Neural progenitor cell (in vitro differentiated cells): ENCODE data around the gene ITGA5. TPM values are rescaled to one million over a fixed set of nuclear protein-coding genes. Genes with fewer than 3 reads are reported as not detected.

Experiments
- DNase-seq: peaks from one replicate; pipeline ENCODE4 v3.0.0-alpha.2; 2016; ENCODE audit warnings: low spot score
- H2AFZ ChIP-seq: fragments of 200-600 bp; sonication (generic); replicated peaks from 2 replicates; pipeline ENCODE4 v1.6.1; 2016; ENCODE audit warnings: antibody characterized with exemption
- H3F3A ChIP-seq: fragments of 200-600 bp; sonication (generic); 2 replicates; pipeline ENCODE4 v1.6.1; 2016; ENCODE audit warnings: antibody characterized with exemption, low read depth
- H3K27ac ChIP-seq: fragments of 200-600 bp; sonication (generic); 2 replicates; pipeline ENCODE4 v1.5.1; 2016; ENCODE audit warnings: mild to moderate bottlenecking
- H3K27me3 ChIP-seq: fragments of 200-600 bp; sonication (generic); 2 replicates; pipeline ENCODE4 v1.6.1; 2016; ENCODE audit warnings: mild to moderate bottlenecking, moderate library complexity
- H3K36me3 ChIP-seq: fragments of 200-600 bp; sonication (generic); 2 replicates; pipeline ENCODE4 v1.5.1; 2016
- H3K4me1 ChIP-seq: fragments of 200-600 bp; sonication (generic); 2 replicates; pipeline ENCODE4 v1.6.1; 2016; ENCODE audit warnings: mixed run types
- H3K4me2 ChIP-seq: fragments of 200-600 bp; sonication (generic); 2 replicates; pipeline ENCODE4 v1.6.1; 2016
- H3K4me3 ChIP-seq: fragments of 200-600 bp; sonication (generic); 2 replicates; pipeline ENCODE4 v1.5.1; 2016
- H3K79me2 ChIP-seq: fragments of 200-600 bp; sonication (generic); 2 replicates; pipeline ENCODE4 v1.6.1; 2016; ENCODE audit warnings: low read depth
- H3K9ac ChIP-seq: fragments of 200-600 bp; sonication (generic); 2 replicates; pipeline ENCODE4 v1.6.1; 2016
- H3K9me3 ChIP-seq: fragments of 200-600 bp; sonication (generic); 2 replicates; pipeline ENCODE4 v1.5.1; 2016; ENCODE audit warnings: low read depth
- H4K20me1 ChIP-seq: fragments of 200-600 bp; sonication (generic); 2 replicates; pipeline ENCODE4 v1.6.1; 2016; ENCODE audit warnings: low read depth
- H3K27ac Mint-ChIP-seq: 3 replicates; pipeline ENCODE4 v1.8.0; 2021; ENCODE audit warnings: mixed read lengths
- H3K27me3 Mint-ChIP-seq: 2 replicates; pipeline ENCODE4 v1.8.0; 2022; ENCODE audit warnings: low read depth, mild to moderate bottlenecking, inconsistent platforms, moderate library complexity, mixed read lengths; ENCODE audit not compliant: insufficient read depth
- H3K36me3 Mint-ChIP-seq: 3 replicates; pipeline ENCODE4 v1.8.0; 2021; ENCODE audit warnings: mixed read lengths
- H3K4me1 Mint-ChIP-seq: 3 replicates; pipeline ENCODE4 v1.8.0; 2021; ENCODE audit warnings: mixed read lengths
- H3K4me3 Mint-ChIP-seq: 3 replicates; pipeline ENCODE4 v1.8.0; 2021; ENCODE audit warnings: mild to moderate bottlenecking, moderate library complexity, mixed read lengths
- H3K9me3 Mint-ChIP-seq: 3 replicates; pipeline ENCODE4 v1.8.0; 2020; ENCODE audit warnings: mixed read lengths
- CTCF ChIP-seq: fragments of 200-600 bp; sonication (generic); IDR thresholded peaks from 2 replicates; pipeline ENCODE4 v1.5.1; 2017; ENCODE audit warnings: antibody characterized with exemption, mild to moderate bottlenecking
- EZH2 ChIP-seq: fragments of 200-600 bp; sonication (generic); IDR thresholded peaks from 2 replicates; pipeline ENCODE4 v1.6.1; 2017; ENCODE audit warnings: antibody characterized with exemption, mild to moderate bottlenecking, moderate library complexity
- EZH2phosphoT487 ChIP-seq: fragments of 200-600 bp; sonication (generic); IDR thresholded peaks from 2 replicates; pipeline ENCODE4 v1.6.1; 2017; ENCODE audit warnings: antibody characterized with exemption
- total RNA-seq: library from RNA; depleted of rRNA; stranded (reverse); fragments of >200 nt; gene quantifications from 2 replicates; pipeline ENCODE4 v1.2.3, GENCODE V29; 2015; ENCODE audit warnings: low replicate concordance

The ITGA5 gene
- total RNA-seq, 1 donor from 2014 or later = 37.7 TPM

DNA sequence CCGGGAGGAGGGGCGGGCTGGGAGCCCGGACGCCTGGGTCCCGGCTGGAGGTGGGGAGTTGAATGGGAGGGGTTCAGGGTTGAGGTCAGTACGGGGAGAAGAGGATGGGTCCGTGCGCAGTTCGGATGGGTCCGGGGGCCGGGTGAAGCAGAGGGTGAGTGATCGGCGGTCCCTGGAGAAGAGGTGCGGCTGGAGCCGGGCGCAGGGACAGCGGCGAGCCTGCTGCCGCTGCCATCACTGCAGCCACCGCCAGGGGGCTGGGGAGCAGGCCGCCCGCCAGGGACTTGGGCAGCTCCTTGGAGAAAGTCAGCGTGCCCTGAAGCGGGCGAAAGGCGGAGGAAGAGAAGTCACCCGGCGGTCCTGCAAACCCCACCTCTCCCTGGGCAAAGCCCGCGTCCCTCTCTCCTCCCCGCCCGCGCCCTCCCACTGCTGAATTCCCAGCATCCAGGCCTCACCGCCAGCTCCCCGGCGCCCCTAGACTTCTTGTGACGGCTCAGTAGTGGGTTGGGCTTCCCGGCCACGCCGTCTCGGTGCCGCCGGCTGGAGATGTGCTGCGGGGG is 48.8 kb downstream of the ITGA5 start:
- peaks cover 16% of the 10 kb centered on the region for H3K4me1 ChIP-seq
- peaks cover 50% of the 10 kb centered on the region for H4K20me1 ChIP-seq
- TF ChIP-seq CTCF (peak; percentile 82), EZH2 (no peak)
- H3K27ac ChIP-seq = no peak overlapping the region
- H3K9me3 Mint-ChIP-seq = no peaks in the 10 kb centered on the region
- peak overlapping the region; percentile 35 for H3K4me3 Mint-ChIP-seq
- no peak overlapping the region for H3K27ac Mint-ChIP-seq
- peaks cover 9% of the 10 kb centered on the region for H3K36me3 Mint-ChIP-seq
- H3K4me2 ChIP-seq = peak overlapping the region; percentile 60
- H3F3A ChIP-seq = peaks cover 14% of the 10 kb centered on the region
- H3K79me2 ChIP-seq = no peaks in the 10 kb centered on the region
- DNase-seq = peak; percentile 92
- no peaks in the 10 kb centered on the region for H3K36me3 ChIP-seq
- H3K4me3 ChIP-seq = peak overlapping the region; percentile 19
- peaks cover 9% of the 10 kb centered on the region for H3K27me3 Mint-ChIP-seq
- no peaks in the 10 kb centered on the region for H3K9me3 ChIP-seq
- no peak overlapping the region for H3K9ac ChIP-seq
- no peak overlapping the region for H2AFZ ChIP-seq
- peaks cover 18% of the 10 kb centered on the region for H3K27me3 ChIP-seq
- peaks cover 29% of the 10 kb centered on the region for H3K4me1 Mint-ChIP-seq

DNA sequence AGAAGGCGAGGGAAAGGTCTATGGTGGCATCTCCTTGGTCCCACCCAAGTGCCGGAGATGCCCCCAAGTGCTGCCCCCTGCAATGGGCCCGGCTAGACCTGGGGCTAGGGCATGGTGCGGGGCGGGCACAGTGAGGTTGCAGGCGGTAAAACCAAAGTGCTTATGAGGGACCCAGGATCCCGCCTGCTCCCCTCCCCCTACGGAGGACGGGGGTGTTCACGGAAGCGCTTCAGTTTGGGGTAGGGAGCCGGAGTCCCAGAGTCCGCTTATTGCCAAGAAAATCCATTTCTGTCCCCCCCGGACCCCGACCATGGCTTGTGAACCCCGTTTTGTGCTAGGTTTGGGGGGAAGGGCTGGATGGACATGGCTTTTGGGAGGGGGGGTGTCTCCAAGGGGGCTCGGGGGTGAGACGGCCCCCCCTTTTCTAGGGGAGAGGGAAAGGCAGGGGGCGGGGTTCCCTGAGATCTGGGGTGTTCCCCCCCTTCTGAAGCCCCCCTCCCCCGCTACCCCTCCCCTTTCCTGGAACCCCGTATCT is 49.4 kb downstream of the ITGA5 start:
- H3K4me2 ChIP-seq = peak overlapping the region; percentile 60
- H3K4me3 Mint-ChIP-seq = no peak overlapping the region
- peaks cover 14% of the 10 kb centered on the region for H3F3A ChIP-seq
- TF ChIP-seq EZH2phosphoT487 = no peak
- no peak for TF ChIP-seq CTCF
- H3K4me1 Mint-ChIP-seq = peaks cover 29% of the 10 kb centered on the region
- peaks cover 45% of the 10 kb centered on the region for H4K20me1 ChIP-seq
- H3K79me2 ChIP-seq = no peaks in the 10 kb centered on the region
- H3K27me3 Mint-ChIP-seq = peaks cover 9% of the 10 kb centered on the region
- peak overlapping the region; percentile 19 for H3K4me3 ChIP-seq
- no peaks in the 10 kb centered on the region for H3K9me3 ChIP-seq
- H3K27ac Mint-ChIP-seq = no peak overlapping the region
- H3K9ac ChIP-seq = no peak overlapping the region
- H3K9me3 Mint-ChIP-seq = no peaks in the 10 kb centered on the region
- H3K27ac ChIP-seq = no peak overlapping the region
- peaks cover 18% of the 10 kb centered on the region for H3K27me3 ChIP-seq
- H2AFZ ChIP-seq = no peak overlapping the region
- no peak for DNase-seq
- no peaks in the 10 kb centered on the region for H3K36me3 ChIP-seq
- H3K4me1 ChIP-seq = peaks cover 16% of the 10 kb centered on the region
- H3K36me3 Mint-ChIP-seq = peaks cover 9% of the 10 kb centered on the region

GRCh38 chr12:54368709-54369596 is 50.1 kb downstream of the ITGA5 start:
- Histone ChIP-seq H3K4me1 (peaks cover 16% of the 10 kb centered on the region), H3K27me3 (peaks cover 18% of the 10 kb centered on the region), H3K36me3 (no peaks in the 10 kb centered on the region), H2AFZ (no peak overlapping the region), H3K79me2 (no peaks in the 10 kb centered on the region), H3K4me3 (no peak overlapping the region), H4K20me1 (peaks cover 39% of the 10 kb centered on the region), H3F3A (peaks cover 14% of the 10 kb centered on the region), H3K9me3 (no peaks in the 10 kb centered on the region), H3K9ac (no peak overlapping the region), H3K4me2 (peak overlapping the region; percentile 53), H3K27ac (no peak overlapping the region)
- TF ChIP-seq EZH2 (no peak), CTCF (peak; percentile 90)
- H3K27ac Mint-ChIP-seq = peak overlapping the region; percentile 40
- peak overlapping the region; percentile 60 for H3K4me3 Mint-ChIP-seq
- H3K9me3 Mint-ChIP-seq = no peaks in the 10 kb centered on the region
- peaks cover 7% of the 10 kb centered on the region for H3K36me3 Mint-ChIP-seq
- peaks cover 29% of the 10 kb centered on the region for H3K4me1 Mint-ChIP-seq
- H3K27me3 Mint-ChIP-seq = peaks cover 7% of the 10 kb centered on the region
- peak; percentile 92 for DNase-seq
